GM19099 (cell line): Measurements from ENCODE around the gene DTNA.

ENCODE experiments used
- POLR2A ChIP-seq: IDR thresholded peaks from 3 replicates; pipeline ENCODE4 v1.6.1; 2011; ENCODE audit warnings: low read depth; ENCODE audit not compliant: insufficient read length; ENCODE audit errors: extremely low read depth

DTNA gene

GRCh38 chr18:34710458-34710914, 388 bp downstream of the DTNA start:
- no peak for TF ChIP-seq POLR2A

- no peak for TF ChIP-seq POLR2A
Observed at GRCh38 chr18:34710934-34711333, 836 bp downstream of the DTNA start.

GRCh38 chr18:34718610-34719009, 8.5 kb downstream of the DTNA start:
- TF ChIP-seq POLR2A = no peak

- TF ChIP-seq POLR2A = no peak
Observed at GRCh38 chr18:34720220-34720619, 10.1 kb downstream of the DTNA start.

- TF ChIP-seq POLR2A = no peak
Observed at GRCh38 chr18:34723143-34723542, 13.0 kb downstream of the DTNA start.

- TF ChIP-seq POLR2A = no peak
Observed at GRCh38 chr18:34726286-34727004, 16.3 kb downstream of the DTNA start.

GRCh38 chr18:34729264-34729663, 19.2 kb downstream of the DTNA start:
- TF ChIP-seq POLR2A = no peak

GRCh38 chr18:34729740-34730355, 19.8 kb downstream of the DTNA start:
- no peak for TF ChIP-seq POLR2A

- TF ChIP-seq POLR2A = no peak
Observed at GRCh38 chr18:34730774-34731173, 20.7 kb downstream of the DTNA start.

GRCh38 chr18:34734056-34734455, 24.0 kb downstream of the DTNA start:
- no peak for TF ChIP-seq POLR2A

- TF ChIP-seq POLR2A = no peak
Observed at GRCh38 chr18:34738175-34738894, 28.2 kb downstream of the DTNA start.

GRCh38 chr18:34740101-34740500, 30.0 kb downstream of the DTNA start:
- no peak for TF ChIP-seq POLR2A

GRCh38 chr18:34740724-34741123, 30.6 kb downstream of the DTNA start:
- no peak for TF ChIP-seq POLR2A

GRCh38 chr18:34741401-34741800, 31.3 kb downstream of the DTNA start:
- no peak for TF ChIP-seq POLR2A

- TF ChIP-seq POLR2A = no peak
Observed at GRCh38 chr18:34742891-34743341, 32.8 kb downstream of the DTNA start.

- no peak for TF ChIP-seq POLR2A
Observed at GRCh38 chr18:34744569-34744968, 34.5 kb downstream of the DTNA start.

GRCh38 chr18:34746614-34747013, 36.5 kb downstream of the DTNA start:
- no peak for TF ChIP-seq POLR2A

- TF ChIP-seq POLR2A = no peak
Observed at GRCh38 chr18:34749721-34750120, 39.6 kb downstream of the DTNA start.
